PFSK-1 (cell line): Measurements from ENCODE around the gene DACH1.

Experiments used
- FOXP2 ChIP-seq: optimal IDR thresholded peaks from 2 replicates; pipeline ENCODE3; 2011; ENCODE audit warnings: borderline replicate concordance, control low read depth, inconsistent platforms; ENCODE audit not compliant: insufficient read depth; ENCODE audit errors: extremely low read length, extremely low read depth
- POLR2AphosphoS5 ChIP-seq: IDR thresholded peaks from 2 replicates; pipeline ENCODE4 v1.6.1; 2012; ENCODE audit warnings: low read depth, mild to moderate bottlenecking, control low read depth, low read length, moderate library complexity
- REST ChIP-seq, 2 experiments: IDR thresholded peaks; 2 replicates each; pipeline versions ENCODE4 v1.6.1 to v1.8.0; 2011 to 2012; ENCODE audit warnings: low read depth in 2 of 2, low read length in 2 of 2, control low read depth in 1 of 2, inconsistent platforms in 1 of 2, mild to moderate bottlenecking in 1 of 2, moderate library complexity in 1 of 2; ENCODE audit not compliant: insufficient read depth in 1 of 2
- SIN3A ChIP-seq: IDR thresholded peaks from 2 replicates; pipeline ENCODE4 v1.6.1; 2012; ENCODE audit warnings: mild to moderate bottlenecking, low read length, moderate library complexity, borderline replicate concordance; ENCODE audit not compliant: insufficient read depth
- TAF1 ChIP-seq: IDR thresholded peaks from 2 replicates; pipeline ENCODE4 v1.6.1; 2012; ENCODE audit warnings: low read length, control low read depth, borderline replicate concordance; ENCODE audit not compliant: insufficient read depth

The DACH1 gene

GRCh38 chr13:71583581-71583980 is 283.4 kb downstream of the DACH1 start:
- TF ChIP-seq REST (IDR thresholded peaks at IDR 0.05; ENCODE audit: insufficient read depth in 1 of 2, low read depth in 2 of 2, low read length in 2 of 2): no peak
- TF ChIP-seq SIN3A: no peak
- TF ChIP-seq TAF1: no peak
- no peak for TF ChIP-seq POLR2AphosphoS5
- TF ChIP-seq FOXP2: no peak

- no peak for TF ChIP-seq REST (IDR thresholded peaks at IDR 0.05; ENCODE audit: insufficient read depth in 1 of 2, low read depth in 2 of 2, low read length in 2 of 2)
- TF ChIP-seq POLR2AphosphoS5: no peak
- no peak for TF ChIP-seq FOXP2
- no peak for TF ChIP-seq TAF1
- no peak for TF ChIP-seq SIN3A
Observed at GRCh38 chr13:71580614-71581013, 286.4 kb downstream of the DACH1 start.

GRCh38 chr13:71578048-71578447 is 289.0 kb downstream of the DACH1 start:
- TF ChIP-seq FOXP2 (no peak), SIN3A (no peak), REST (IDR thresholded peaks at IDR 0.05; ENCODE audit: insufficient read depth in 1 of 2, low read depth in 2 of 2, low read length in 2 of 2) (no peak), TAF1 (no peak)

- no peak for TF ChIP-seq SIN3A
Observed at GRCh38 chr13:71577127-71577526, 289.9 kb downstream of the DACH1 start.

- TF ChIP-seq SIN3A (no peak), TAF1 (no peak), POLR2AphosphoS5 (no peak), REST (IDR thresholded peaks at IDR 0.05; ENCODE audit: insufficient read depth in 1 of 2, low read depth in 2 of 2, low read length in 2 of 2) (no peak), FOXP2 (no peak)
Observed at GRCh38 chr13:71576571-71576970, 290.4 kb downstream of the DACH1 start.
